ENCODE data around the gene BHMT2.

- TF ChIP-seq CTCF (conservative IDR thresholded peaks at IDR 0.05; ENCODE audit: low read length) (no peak), EZH2phosphoT487 (IDR thresholded peaks at IDR 0.05; ENCODE audit: borderline replicate concordance) (no peak)
Measured at GRCh38 chr5:79124607-79125006, 55.0 kb downstream of the BHMT2 start.
